ENCODE results near the gene SH3PXD2A. TPM values are rescaled to one million over a fixed set of nuclear protein-coding genes. Genes with fewer than 3 reads are reported as not detected.

The SH3PXD2A gene
- total RNA-seq, 1 donor from 2014 or later = 36.8 TPM

DNA sequence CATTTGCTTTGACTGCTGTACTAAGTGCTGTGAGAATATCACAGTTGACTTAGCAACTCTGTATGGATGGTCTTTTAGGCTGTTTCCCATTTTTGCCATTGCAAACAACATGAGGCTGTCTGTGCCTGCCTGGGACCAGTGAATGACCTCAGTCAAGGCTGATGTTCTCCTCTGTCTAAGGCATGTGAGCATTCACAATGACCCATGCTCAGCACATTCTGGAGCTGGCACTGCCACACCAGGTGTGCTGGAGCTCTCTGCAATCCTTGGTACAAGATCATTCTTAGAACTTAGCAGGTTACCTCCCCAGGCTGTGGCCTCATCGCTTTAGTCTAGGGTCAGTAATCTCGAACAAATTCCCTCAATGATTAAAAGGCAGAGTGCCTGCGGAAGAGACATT lies 61.9 kb downstream of the SH3PXD2A start:
- Mint-ChIP-seq H3K27ac (no peak overlapping the region), H3K4me3 (no peak overlapping the region), H3K36me3 (peaks cover 6% of the 10 kb centered on the region), H3K9me3 (no peaks in the 10 kb centered on the region), H3K4me1 (peaks cover 18% of the 10 kb centered on the region), H3K27me3 (ENCODE audit: low read depth) (no peaks in the 10 kb centered on the region)
- DNase-seq (ENCODE audit: low spot score in 2 of 2, unreplicated experiment in 2 of 2) = no peak
- no peak for TF ChIP-seq CTCF (IDR thresholded peaks at IDR 0.05; ENCODE audit: unreplicated experiment)

- Mint-ChIP-seq H3K27me3 (ENCODE audit: low read depth) (no peaks in the 10 kb centered on the region), H3K9me3 (no peaks in the 10 kb centered on the region), H3K36me3 (peaks cover 4% of the 10 kb centered on the region), H3K4me3 (no peak overlapping the region), H3K4me1 (peaks cover 19% of the 10 kb centered on the region), H3K27ac (no peak overlapping the region)
- no peak for DNase-seq (ENCODE audit: low spot score in 2 of 2, unreplicated experiment in 2 of 2)
- TF ChIP-seq CTCF (IDR thresholded peaks at IDR 0.05; ENCODE audit: unreplicated experiment) = no peak
Observed at GRCh38 chr10:103792547-103792946, 62.8 kb downstream of the SH3PXD2A start.

- DNase-seq (ENCODE audit: low spot score in 2 of 2, unreplicated experiment in 2 of 2) = no peak
- Mint-ChIP-seq H3K36me3 (peaks cover 4% of the 10 kb centered on the region), H3K9me3 (no peaks in the 10 kb centered on the region), H3K27ac (no peak overlapping the region), H3K4me3 (no peak overlapping the region), H3K27me3 (ENCODE audit: low read depth) (no peaks in the 10 kb centered on the region), H3K4me1 (peaks cover 26% of the 10 kb centered on the region)
- TF ChIP-seq CTCF (IDR thresholded peaks at IDR 0.05; ENCODE audit: unreplicated experiment) = no peak
Observed at GRCh38 chr10:103791858-103792257, 63.5 kb downstream of the SH3PXD2A start.

DNA sequence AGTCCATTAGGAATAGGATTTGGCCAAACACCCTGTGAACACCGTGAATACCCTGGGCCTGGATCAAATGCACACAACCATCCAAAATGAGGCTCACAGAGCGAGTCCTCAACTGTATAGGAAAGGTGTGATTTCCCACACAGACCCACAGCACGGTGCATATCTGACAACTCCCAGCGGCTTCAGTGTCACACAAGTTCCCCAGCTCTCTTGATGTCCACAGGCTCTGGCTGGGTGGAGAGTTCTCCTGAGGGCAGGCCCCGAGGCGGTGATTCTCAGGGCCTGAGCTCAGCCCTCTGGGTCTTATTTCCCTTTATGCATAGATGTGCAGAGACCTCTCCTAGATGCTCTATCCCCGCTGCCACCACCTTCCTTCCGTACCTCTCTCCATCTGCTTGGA lies 64.1 kb downstream of the SH3PXD2A start:
- no peak overlapping the region for H3K4me3 Mint-ChIP-seq
- TF ChIP-seq CTCF (IDR thresholded peaks at IDR 0.05; ENCODE audit: unreplicated experiment) = no peak
- H3K27me3 Mint-ChIP-seq (ENCODE audit: low read depth) = no peaks in the 10 kb centered on the region
- H3K36me3 Mint-ChIP-seq = peaks cover under 1% of the 10 kb centered on the region
- no peak overlapping the region for H3K27ac Mint-ChIP-seq
- no peaks in the 10 kb centered on the region for H3K9me3 Mint-ChIP-seq
- H3K4me1 Mint-ChIP-seq = peaks cover 28% of the 10 kb centered on the region
- DNase-seq (ENCODE audit: low spot score in 2 of 2, unreplicated experiment in 2 of 2) = no peak

GRCh38 chr10:103790580-103790979 lies 64.8 kb downstream of the SH3PXD2A start:
- peaks cover 31% of the 10 kb centered on the region for H3K4me1 Mint-ChIP-seq
- no peaks in the 10 kb centered on the region for H3K9me3 Mint-ChIP-seq
- H3K27ac Mint-ChIP-seq = no peak overlapping the region
- TF ChIP-seq CTCF (IDR thresholded peaks at IDR 0.05; ENCODE audit: unreplicated experiment) = no peak
- H3K36me3 Mint-ChIP-seq = no peaks in the 10 kb centered on the region
- H3K27me3 Mint-ChIP-seq (ENCODE audit: low read depth) = no peaks in the 10 kb centered on the region
- no peak for DNase-seq (ENCODE audit: low spot score in 2 of 2, unreplicated experiment in 2 of 2)
- no peak overlapping the region for H3K4me3 Mint-ChIP-seq

GRCh38 chr10:103789771-103790201 lies 65.6 kb downstream of the SH3PXD2A start:
- no peak for TF ChIP-seq CTCF (IDR thresholded peaks at IDR 0.05; ENCODE audit: unreplicated experiment)
- Mint-ChIP-seq H3K4me3 (no peak overlapping the region), H3K9me3 (no peaks in the 10 kb centered on the region), H3K27me3 (ENCODE audit: low read depth) (no peaks in the 10 kb centered on the region), H3K36me3 (no peaks in the 10 kb centered on the region), H3K27ac (no peak overlapping the region), H3K4me1 (peaks cover 31% of the 10 kb centered on the region)
- no peak for DNase-seq (ENCODE audit: low spot score in 2 of 2, unreplicated experiment in 2 of 2)

Measured in mesothelial cell of epicardium (in vitro differentiated cells).